Stimulated activated naive CD8-positive, alpha-beta T cell treated with anti-CD3 and anti-CD28 coated beads, Interleukin-15, Interleukin-2, amounts not matched to agents 100 ng/mL and 50 ng/mL, for 24 hours (primary cell): ENCODE measurements around the gene CNPPD1.

Experiments
- H3K27ac Mint-ChIP-seq: one replicate; pipeline ENCODE4 v1.8.0; 2021; ENCODE audit warnings: mild to moderate bottlenecking, mixed read lengths
- H3K27me3 Mint-ChIP-seq: one replicate; pipeline ENCODE4 v1.8.0; 2021; ENCODE audit warnings: mixed read lengths
- H3K36me3 Mint-ChIP-seq: one replicate; pipeline ENCODE4 v1.8.0; 2021; ENCODE audit warnings: low read depth, mixed read lengths
- H3K4me1 Mint-ChIP-seq: one replicate; pipeline ENCODE4 v1.8.0; 2021; ENCODE audit warnings: low read depth, mixed read lengths
- H3K4me3 Mint-ChIP-seq: one replicate; pipeline ENCODE4 v1.8.0; 2021; ENCODE audit warnings: mild to moderate bottlenecking, mixed read lengths
- H3K9me3 Mint-ChIP-seq: one replicate; pipeline ENCODE4 v1.8.0; 2021; ENCODE audit warnings: mixed read lengths

The CNPPD1 gene

DNA sequence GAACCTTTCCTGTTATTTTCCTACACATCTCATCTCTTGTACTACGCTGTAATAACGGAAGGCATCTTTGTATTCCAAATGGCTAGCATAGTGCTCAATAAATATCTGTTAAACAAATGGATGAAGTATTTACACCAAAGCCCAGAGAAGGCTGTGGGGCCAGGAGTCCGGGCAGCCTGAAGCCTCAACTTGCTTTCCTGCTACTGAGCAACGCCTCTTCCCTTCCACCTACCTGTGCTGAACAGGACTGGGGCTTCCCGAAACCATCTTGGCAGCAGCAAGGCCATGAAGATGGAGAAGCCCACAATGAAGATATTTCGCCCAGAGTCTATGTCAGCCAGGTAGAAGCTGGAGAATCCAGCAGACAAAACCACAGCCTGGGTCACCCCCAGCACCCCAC is 13.6 kb downstream of the CNPPD1 start:
- Mint-ChIP-seq H3K27me3 (no peaks in the 10 kb centered on the region), H3K4me3 (no peak overlapping the region), H3K4me1 (peaks cover 17% of the 10 kb centered on the region), H3K27ac (no peak overlapping the region), H3K36me3 (no peaks in the 10 kb centered on the region), H3K9me3 (no peaks in the 10 kb centered on the region)

DNA sequence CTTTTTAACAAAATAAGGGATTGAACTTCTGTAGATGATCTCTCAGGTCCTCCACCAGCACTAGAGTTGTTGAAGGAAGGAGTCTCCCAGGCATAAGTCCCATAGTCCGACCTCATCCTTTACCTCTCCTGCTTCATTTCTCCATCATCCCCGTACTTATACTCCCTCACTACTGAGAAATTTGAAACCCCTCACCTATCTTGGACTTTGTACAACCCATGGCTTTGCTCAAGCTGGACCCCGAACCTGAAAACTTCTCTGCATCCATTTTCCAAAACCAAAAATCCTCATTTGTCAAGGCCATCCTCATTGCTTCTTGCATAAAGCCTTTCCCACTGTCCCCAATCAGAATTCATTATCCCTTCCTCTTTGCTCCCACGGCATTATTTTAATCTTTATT is 15.6 kb downstream of the CNPPD1 start:
- no peaks in the 10 kb centered on the region for H3K27me3 Mint-ChIP-seq
- H3K4me3 Mint-ChIP-seq, result peak overlapping the region; percentile 86

DNA sequence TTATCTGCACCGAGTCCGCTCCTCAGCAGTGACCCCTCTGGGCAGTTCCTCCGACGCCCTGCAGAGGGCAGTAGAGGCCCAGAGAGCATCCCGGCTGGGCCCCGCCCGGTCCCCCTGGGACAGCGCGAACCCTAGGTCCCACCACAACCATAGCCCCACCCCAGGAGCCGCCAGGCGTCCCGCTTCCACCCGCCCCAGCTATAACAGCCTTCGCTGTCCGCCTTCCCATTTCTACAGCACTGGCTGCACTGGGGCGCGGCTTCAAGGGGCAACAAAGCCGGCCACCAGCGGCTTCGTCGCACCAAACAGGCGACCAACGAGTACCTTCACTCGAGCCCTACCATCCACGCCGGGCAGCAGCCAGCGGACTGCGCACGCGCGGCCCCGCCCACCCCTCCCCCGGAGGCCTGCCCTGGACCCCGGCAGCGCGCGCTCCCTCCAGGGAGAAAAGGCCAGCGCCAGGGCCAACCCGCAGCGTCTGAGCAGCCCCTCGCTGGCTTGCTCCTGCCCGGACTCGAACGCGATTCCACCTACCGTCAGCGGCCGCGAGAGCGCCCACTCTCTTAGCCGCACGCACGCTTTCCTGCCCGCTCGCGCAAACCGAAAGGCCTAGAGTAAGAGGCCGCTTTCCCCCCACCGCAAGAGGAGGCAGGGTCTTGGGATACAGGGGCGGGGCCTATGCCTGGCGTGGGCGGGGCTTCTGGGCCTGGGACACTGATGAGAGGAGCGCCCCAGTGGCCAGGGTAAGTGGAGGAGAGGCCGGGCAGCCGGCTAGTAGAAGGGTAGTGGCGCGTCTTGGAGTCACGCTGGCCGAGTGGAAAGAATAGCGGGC is 16.3 kb downstream of the CNPPD1 start, which contains the start of gene NHEJ1:
Gene NHEJ1 (minus strand): TSS at position 630 of the 832 bp plus-strand sequence. CDS start 2,453 bp downstream, outside the sequence.
- Mint-ChIP-seq H3K36me3 (peaks cover 10% of the 10 kb centered on the region), H3K27ac (peak within 1 kb of the TSS; percentile 92), H3K4me1 (peaks cover 17% of the 10 kb centered on the region), H3K4me3 (peak within 1 kb of the TSS; percentile 86), H3K27me3 (no peaks in the 10 kb centered on the region), H3K9me3 (no peaks in the 10 kb centered on the region)

More for the DNA sequence above, 15.6 kb downstream of the CNPPD1 start:
- H3K9me3 Mint-ChIP-seq, result no peaks in the 10 kb centered on the region
- H3K36me3 Mint-ChIP-seq, result peaks cover 10% of the 10 kb centered on the region
- H3K4me1 Mint-ChIP-seq, result peaks cover 17% of the 10 kb centered on the region
- peak overlapping the region; percentile 92 for H3K27ac Mint-ChIP-seq

DNA sequence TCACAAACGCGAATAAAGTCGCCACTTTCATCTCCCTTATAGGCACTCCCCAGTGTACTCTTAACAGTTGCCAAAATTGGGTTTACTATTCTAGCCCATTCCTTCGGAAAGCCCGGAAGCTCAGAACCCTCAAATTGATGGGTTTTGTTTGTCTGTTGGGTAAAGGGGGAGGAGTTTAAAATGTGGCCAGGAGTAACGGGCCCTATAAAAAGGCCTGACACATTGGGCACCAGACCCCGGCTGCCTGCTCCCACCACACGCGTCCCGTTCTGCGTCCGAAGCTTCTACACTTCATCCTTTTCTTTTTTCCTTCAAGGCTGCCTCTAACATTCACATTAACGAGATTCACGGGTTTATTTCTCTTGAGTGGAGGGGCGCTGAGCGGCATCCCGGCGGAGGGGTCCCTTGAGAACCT is 16.9 kb downstream of the CNPPD1 start:
- Mint-ChIP-seq H3K36me3 (peaks cover 10% of the 10 kb centered on the region), H3K9me3 (no peaks in the 10 kb centered on the region), H3K27me3 (no peaks in the 10 kb centered on the region), H3K4me3 (peak overlapping the region; percentile 86), H3K27ac (peak overlapping the region; percentile 92), H3K4me1 (peaks cover 17% of the 10 kb centered on the region)

DNA sequence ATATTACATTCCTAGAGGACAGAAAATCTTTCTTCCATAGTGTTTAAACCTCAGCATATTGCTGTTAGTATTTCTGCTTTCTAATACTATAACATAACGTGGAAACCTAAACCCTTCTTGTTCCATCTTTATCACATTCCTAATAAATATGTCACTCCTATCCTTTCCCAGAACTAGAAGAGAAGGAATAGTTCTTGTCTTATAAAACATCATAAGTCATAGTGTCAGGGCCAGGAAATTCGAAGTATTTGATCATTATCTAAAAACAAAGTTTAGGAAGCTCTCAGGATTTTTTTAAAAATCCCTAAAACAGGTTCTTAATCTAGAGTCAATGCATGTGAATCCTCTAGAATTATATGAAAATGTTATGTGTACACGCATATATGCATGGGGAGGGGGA is 18.1 kb downstream of the CNPPD1 start:
- Mint-ChIP-seq H3K36me3 (peaks cover 14% of the 10 kb centered on the region), H3K27me3 (no peaks in the 10 kb centered on the region), H3K4me1 (peaks cover 17% of the 10 kb centered on the region), H3K27ac (no peak overlapping the region), H3K9me3 (no peaks in the 10 kb centered on the region), H3K4me3 (no peak overlapping the region)

DNA sequence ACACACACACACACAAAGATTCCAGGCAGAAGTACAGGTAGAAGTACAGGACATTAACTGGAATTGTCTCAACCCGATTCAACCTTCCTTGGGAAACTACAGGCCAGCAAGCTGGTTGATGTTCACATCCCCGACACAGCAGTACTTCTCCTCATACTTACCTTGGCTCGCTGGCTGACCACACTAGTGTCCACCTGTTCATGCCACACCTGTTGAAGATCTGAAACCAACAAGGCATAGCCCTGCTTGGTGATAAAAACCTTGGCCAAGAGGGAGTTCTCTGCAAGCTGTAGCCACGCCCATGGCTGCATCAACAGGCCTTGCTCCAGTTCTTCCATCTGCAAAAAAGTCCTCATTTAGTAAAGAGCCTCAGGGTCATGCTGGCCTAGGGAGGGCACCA is 18.7 kb downstream of the CNPPD1 start:
- peaks cover 17% of the 10 kb centered on the region for H3K4me1 Mint-ChIP-seq
- no peaks in the 10 kb centered on the region for H3K27me3 Mint-ChIP-seq
- H3K9me3 Mint-ChIP-seq, result no peaks in the 10 kb centered on the region
- H3K27ac Mint-ChIP-seq, result no peak overlapping the region
- no peak overlapping the region for H3K4me3 Mint-ChIP-seq
- peaks cover 19% of the 10 kb centered on the region for H3K36me3 Mint-ChIP-seq

DNA sequence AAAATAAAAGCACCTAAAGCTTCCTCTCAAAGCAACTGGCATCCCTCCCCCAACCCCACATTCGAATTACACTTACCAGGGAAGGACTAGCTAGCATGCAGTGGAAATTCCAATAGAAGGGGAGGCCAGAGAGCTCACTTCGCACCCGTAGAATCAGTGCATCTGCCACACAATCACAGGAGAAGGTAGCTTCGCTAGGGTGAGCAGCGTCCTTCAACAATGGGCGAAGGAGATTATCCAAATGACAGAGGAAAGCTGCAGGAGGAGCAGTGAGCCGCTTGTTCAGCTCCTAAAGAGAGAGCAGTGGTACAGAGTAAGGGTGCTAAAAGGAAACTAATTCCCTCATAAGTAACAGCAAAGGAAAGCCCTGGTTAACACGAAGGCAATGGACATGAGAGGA is 19.3 kb downstream of the CNPPD1 start:
- no peak overlapping the region for H3K4me3 Mint-ChIP-seq
- H3K27ac Mint-ChIP-seq, result no peak overlapping the region
- peaks cover 20% of the 10 kb centered on the region for H3K36me3 Mint-ChIP-seq
- peaks cover 17% of the 10 kb centered on the region for H3K4me1 Mint-ChIP-seq
- H3K9me3 Mint-ChIP-seq, result no peaks in the 10 kb centered on the region
- H3K27me3 Mint-ChIP-seq, result no peaks in the 10 kb centered on the region

DNA sequence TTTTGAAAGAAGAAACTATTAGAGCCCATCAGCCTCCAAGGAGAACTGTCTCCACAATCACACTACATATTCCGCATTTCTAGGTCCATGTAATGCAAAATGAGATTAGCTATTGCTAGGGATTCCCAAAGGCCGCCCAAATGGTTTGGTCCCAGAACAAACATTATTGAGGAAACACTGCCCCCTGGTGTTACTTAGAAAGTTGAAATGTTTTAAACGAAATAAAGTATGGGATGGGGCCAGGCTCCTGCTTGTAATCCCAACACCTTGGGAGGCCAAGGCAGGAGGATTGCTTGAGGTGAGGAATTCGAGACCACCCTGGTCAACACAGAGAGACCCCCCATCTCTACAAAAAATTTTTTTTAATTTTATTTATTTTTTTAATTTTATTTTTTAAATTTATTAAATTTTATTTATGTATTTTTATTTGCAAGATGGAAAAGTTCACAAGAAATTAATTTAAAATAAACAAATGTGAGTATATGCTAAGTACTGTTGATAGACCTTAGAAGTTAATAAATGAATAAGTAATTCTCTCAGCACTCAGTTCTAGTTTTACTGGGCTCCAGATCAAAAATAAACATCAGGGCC is 21.6 kb downstream of the CNPPD1 start:
- Mint-ChIP-seq H3K27ac (no peak overlapping the region), H3K4me3 (no peak overlapping the region), H3K9me3 (no peaks in the 10 kb centered on the region), H3K4me1 (peaks cover 7% of the 10 kb centered on the region), H3K27me3 (no peaks in the 10 kb centered on the region), H3K36me3 (peaks cover 27% of the 10 kb centered on the region)

DNA sequence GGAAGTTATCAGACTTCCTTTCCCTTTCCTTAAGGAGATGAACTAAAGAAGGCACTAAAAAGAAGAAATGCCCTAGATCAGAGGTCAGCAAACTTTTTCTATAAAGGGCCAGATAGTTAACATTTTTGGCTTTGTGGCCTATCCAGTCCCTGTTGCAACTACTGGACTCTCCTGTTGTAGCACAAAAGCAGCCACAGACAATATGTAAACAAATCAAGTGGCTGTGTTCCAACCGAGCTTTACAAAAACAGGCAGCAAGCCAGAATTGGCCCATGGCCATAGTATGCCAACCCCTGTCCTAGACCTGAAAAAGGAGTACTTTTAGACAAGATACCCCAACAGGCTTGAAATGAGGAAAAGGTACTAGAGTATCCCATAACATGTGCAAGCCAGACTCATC is 27.1 kb downstream of the CNPPD1 start:
- no peaks in the 10 kb centered on the region for H3K27me3 Mint-ChIP-seq

DNA sequence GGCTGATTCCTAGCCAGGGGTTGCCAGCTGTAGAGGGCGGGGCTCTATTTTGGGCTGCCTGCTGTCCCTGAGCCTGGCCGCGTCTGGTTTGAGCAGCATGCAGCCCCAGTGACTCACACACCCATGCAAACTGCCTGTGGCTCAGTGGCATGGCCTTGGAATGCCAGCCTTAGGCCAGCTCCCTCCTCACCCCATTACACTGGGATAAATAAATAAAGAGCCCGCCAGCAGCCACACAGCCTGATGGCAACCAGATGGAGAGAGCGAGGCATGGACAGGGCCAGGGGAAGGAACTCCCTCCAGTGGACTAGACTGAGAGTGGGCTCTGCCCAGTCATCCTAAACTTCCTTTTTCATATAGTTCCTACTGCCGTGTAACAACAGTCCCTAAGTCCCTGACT is 34.4 kb downstream of the CNPPD1 start:
- peaks cover 55% of the 10 kb centered on the region for H3K36me3 Mint-ChIP-seq
- H3K27ac Mint-ChIP-seq, result no peak overlapping the region
- H3K4me1 Mint-ChIP-seq, result no peaks in the 10 kb centered on the region
- no peaks in the 10 kb centered on the region for H3K27me3 Mint-ChIP-seq
- H3K4me3 Mint-ChIP-seq, result no peak overlapping the region
- no peaks in the 10 kb centered on the region for H3K9me3 Mint-ChIP-seq

More for the DNA sequence above, 27.1 kb downstream of the CNPPD1 start:
- Mint-ChIP-seq H3K4me1 (no peaks in the 10 kb centered on the region), H3K9me3 (no peaks in the 10 kb centered on the region), H3K4me3 (no peak overlapping the region), H3K36me3 (peaks cover 49% of the 10 kb centered on the region), H3K27ac (no peak overlapping the region)

DNA sequence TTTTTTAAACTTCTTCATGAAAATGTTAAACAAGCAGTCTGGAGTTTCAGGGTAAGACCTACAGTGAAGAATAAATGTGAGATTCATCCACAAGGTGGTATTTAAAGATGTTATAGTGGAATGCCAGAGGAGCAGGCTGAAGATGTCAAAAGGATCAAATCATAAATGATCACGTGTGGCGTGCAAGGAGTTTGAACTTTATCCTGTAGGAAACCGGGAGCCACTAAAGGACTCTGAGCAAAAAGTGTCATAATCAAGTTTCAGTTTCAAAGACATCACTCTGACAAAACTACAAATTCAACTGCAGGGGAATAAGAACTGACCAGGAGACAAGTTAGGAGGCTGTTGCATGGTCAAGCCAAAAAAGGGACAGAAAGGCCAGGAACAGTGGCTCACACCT is 36.0 kb downstream of the CNPPD1 start:
- H3K36me3 Mint-ChIP-seq, result peaks cover 47% of the 10 kb centered on the region
- H3K4me1 Mint-ChIP-seq, result no peaks in the 10 kb centered on the region
- no peak overlapping the region for H3K27ac Mint-ChIP-seq
- H3K27me3 Mint-ChIP-seq, result no peaks in the 10 kb centered on the region
- no peaks in the 10 kb centered on the region for H3K9me3 Mint-ChIP-seq
- H3K4me3 Mint-ChIP-seq, result no peak overlapping the region

DNA sequence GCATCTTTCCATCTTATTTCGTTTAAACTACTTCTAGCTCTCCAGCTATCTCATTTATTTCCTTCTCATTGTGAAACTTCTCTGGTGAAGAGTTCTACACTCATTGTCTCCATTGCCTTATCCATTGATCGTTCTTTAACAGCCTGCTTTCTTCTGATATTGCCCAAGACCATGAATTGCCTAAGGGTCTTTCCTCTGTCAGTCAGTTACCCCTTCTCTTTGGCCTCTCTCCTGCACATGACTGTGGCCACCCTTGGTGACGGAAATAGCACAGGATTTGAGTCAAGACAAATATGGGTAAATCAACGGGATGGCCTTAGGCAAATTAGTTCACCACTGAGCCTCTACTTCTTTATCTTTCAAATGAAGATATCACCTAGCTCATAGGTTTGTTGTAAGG is 42.7 kb downstream of the CNPPD1 start:
- no peaks in the 10 kb centered on the region for H3K27me3 Mint-ChIP-seq
- no peaks in the 10 kb centered on the region for H3K4me1 Mint-ChIP-seq
- H3K27ac Mint-ChIP-seq, result no peak overlapping the region
- no peak overlapping the region for H3K4me3 Mint-ChIP-seq
- H3K9me3 Mint-ChIP-seq, result no peaks in the 10 kb centered on the region
- H3K36me3 Mint-ChIP-seq, result peaks cover 9% of the 10 kb centered on the region

DNA sequence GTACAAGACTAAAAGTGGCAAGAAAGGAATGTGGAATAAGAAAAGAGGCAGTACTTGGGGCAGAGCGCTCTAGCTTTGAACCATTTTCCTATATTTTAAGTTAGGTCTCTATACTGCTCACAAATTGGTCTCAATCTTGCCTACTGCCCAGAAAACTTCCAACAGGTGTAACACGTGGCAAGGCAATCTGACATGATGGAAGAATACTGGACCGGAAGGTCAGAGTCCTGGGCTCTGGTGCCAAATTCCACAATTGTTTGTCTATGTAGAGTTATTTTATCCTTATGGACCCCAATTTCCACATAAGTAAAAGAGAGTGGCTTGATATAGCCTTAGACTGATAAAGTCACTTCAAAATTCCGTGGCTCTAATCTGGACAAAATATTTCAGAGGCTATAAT is 45.0 kb downstream of the CNPPD1 start:
- no peaks in the 10 kb centered on the region for H3K4me1 Mint-ChIP-seq
- no peak overlapping the region for H3K27ac Mint-ChIP-seq
- no peak overlapping the region for H3K4me3 Mint-ChIP-seq

DNA sequence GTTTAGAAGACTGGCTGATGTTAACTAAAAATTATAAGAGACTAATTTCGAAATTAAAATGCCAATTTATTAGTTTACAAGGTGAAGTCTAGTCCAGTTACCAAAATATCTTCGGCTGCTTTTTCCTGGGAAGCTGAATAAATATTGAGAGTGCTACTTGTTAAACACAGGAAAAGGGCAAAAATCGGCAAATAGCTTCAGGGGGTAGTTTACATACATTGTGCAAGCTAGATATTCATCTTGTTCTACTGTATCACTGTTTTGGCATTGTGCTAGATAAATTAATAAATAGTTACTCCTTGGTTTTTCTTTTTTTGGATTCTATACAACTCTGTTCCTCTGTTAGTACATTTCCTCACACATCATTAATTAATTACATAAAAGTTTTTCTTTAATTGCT is 45.4 kb downstream of the CNPPD1 start:
- Mint-ChIP-seq H3K36me3 (peaks cover 5% of the 10 kb centered on the region), H3K9me3 (no peaks in the 10 kb centered on the region), H3K4me1 (no peaks in the 10 kb centered on the region), H3K4me3 (no peak overlapping the region), H3K27ac (no peak overlapping the region), H3K27me3 (no peaks in the 10 kb centered on the region)

More for the DNA sequence above, 45.0 kb downstream of the CNPPD1 start:
- peaks cover 5% of the 10 kb centered on the region for H3K36me3 Mint-ChIP-seq
- H3K27me3 Mint-ChIP-seq, result no peaks in the 10 kb centered on the region
- H3K9me3 Mint-ChIP-seq, result no peaks in the 10 kb centered on the region

DNA sequence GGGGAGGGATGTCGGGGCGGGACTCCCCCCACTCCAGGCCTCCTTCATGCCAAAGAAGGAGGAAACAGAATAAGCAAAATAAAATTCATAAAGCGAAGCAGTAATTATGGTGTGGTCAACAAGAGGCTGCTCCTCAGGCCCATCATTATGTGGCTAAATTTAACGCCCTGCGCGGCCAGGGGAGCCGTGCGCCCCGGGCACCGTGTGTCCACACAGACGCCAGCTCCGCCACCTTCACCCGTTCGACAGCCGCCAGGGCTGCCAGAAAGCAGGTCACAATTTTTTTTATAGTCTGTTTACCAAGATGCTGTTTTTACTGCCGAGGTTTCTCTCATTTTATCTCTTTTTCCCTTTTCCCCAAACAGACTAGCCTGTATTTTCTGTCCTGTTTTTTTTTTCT is 47.1 kb downstream of the CNPPD1 start:
- no peaks in the 10 kb centered on the region for H3K9me3 Mint-ChIP-seq
- H3K36me3 Mint-ChIP-seq, result peaks cover 9% of the 10 kb centered on the region
- peaks cover 15% of the 10 kb centered on the region for H3K4me1 Mint-ChIP-seq
- H3K27ac Mint-ChIP-seq, result no peak overlapping the region
- no peaks in the 10 kb centered on the region for H3K27me3 Mint-ChIP-seq
- no peak overlapping the region for H3K4me3 Mint-ChIP-seq
